GM23338 (cell line): ENCODE data around the gene EAF2.

ENCODE experiments used
- EZH2 ChIP-seq: fragments of 200-600 bp; sonication (generic); IDR thresholded peaks from one replicate; pipeline ENCODE4 v1.8.0; 2017; ENCODE audit warnings: antibody characterized with exemption, mild to moderate bottlenecking, low read depth; ENCODE audit not compliant: unreplicated experiment
- EZH2phosphoT487 ChIP-seq: fragments of 200-600 bp; sonication (generic); IDR thresholded peaks from one replicate; pipeline ENCODE4 v1.8.1; 2018; ENCODE audit warnings: antibody characterized with exemption; ENCODE audit not compliant: unreplicated experiment
- JUNB ChIP-seq: IDR thresholded peaks from one replicate; pipeline ENCODE4 v1.6.1; 2016; ENCODE audit warnings: antibody characterized with exemption; ENCODE audit not compliant: unreplicated experiment
- POLR2AphosphoS5 ChIP-seq: IDR thresholded peaks from 2 replicates; pipeline ENCODE4 v1.6.1; 2016; ENCODE audit warnings: antibody characterized with exemption, low read depth
- STAT1 ChIP-seq: IDR thresholded peaks from one replicate; pipeline ENCODE4 v1.6.1; 2016; ENCODE audit warnings: antibody characterized with exemption; ENCODE audit not compliant: unreplicated experiment
- ZNF114 ChIP-seq: fragments of 250-450 bp; sonication (Bioruptor Pico); IDR thresholded peaks from 2 replicates; pipeline ENCODE4 v1.5.0; 2020; ENCODE audit warnings: mild to moderate bottlenecking, moderate library complexity
- ZNF331 ChIP-seq: fragments of 250-450 bp; sonication (Bioruptor Pico); IDR thresholded peaks from 2 replicates; pipeline ENCODE4 v1.5.0; 2020; ENCODE audit warnings: low read depth, mild to moderate bottlenecking, moderate library complexity
- TF ChIP-seq, protein P1 (sequence below), 2 experiments: fragments of 200-600 bp in 1 of 2; sonication (generic) in 1 of 2; conservative IDR thresholded peaks; 2 replicates each; pipeline versions ENCODE4 v1.5.1 to v1.6.1; 2016 to 2017; ENCODE audit warnings: antibody characterized with exemption in 2 of 2, low read depth in 2 of 2, mild to moderate bottlenecking in 2 of 2, moderate library complexity in 1 of 2
- TF ChIP-seq, protein P2 (sequence below): IDR thresholded peaks from one replicate; pipeline ENCODE4 v1.6.1; 2018; ENCODE audit warnings: antibody characterized with exemption; ENCODE audit not compliant: unreplicated experiment

DNA sequence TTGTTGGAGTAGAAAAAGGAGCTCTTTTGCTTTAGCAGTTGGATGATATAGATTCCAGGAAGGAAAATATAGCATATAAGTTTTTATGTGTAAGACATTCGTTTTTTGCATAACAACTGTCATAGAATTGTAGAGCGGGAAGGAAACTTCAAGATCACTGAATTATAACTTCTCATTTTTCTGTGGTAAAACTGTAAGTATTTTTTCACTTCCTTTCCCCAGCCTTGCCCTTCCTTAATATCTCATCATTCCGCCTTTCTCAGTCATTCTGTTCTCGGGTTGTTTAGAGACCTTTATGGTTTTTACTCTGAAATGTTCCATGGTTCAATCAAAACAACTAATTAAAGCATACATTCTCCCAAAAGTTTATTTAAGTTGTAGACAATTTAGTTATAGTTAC, 1.1 kb downstream of the EAF2 start:
- TF ChIP-seq, protein P1, sequence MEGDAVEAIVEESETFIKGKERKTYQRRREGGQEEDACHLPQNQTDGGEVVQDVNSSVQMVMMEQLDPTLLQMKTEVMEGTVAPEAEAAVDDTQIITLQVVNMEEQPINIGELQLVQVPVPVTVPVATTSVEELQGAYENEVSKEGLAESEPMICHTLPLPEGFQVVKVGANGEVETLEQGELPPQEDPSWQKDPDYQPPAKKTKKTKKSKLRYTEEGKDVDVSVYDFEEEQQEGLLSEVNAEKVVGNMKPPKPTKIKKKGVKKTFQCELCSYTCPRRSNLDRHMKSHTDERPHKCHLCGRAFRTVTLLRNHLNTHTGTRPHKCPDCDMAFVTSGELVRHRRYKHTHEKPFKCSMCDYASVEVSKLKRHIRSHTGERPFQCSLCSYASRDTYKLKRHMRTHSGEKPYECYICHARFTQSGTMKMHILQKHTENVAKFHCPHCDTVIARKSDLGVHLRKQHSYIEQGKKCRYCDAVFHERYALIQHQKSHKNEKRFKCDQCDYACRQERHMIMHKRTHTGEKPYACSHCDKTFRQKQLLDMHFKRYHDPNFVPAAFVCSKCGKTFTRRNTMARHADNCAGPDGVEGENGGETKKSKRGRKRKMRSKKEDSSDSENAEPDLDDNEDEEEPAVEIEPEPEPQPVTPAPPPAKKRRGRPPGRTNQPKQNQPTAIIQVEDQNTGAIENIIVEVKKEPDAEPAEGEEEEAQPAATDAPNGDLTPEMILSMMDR (conservative IDR thresholded peaks at IDR 0.05; ENCODE audit: low read depth in 2 of 2): no peak
- no peak for TF ChIP-seq POLR2AphosphoS5
- TF ChIP-seq, protein P2, sequence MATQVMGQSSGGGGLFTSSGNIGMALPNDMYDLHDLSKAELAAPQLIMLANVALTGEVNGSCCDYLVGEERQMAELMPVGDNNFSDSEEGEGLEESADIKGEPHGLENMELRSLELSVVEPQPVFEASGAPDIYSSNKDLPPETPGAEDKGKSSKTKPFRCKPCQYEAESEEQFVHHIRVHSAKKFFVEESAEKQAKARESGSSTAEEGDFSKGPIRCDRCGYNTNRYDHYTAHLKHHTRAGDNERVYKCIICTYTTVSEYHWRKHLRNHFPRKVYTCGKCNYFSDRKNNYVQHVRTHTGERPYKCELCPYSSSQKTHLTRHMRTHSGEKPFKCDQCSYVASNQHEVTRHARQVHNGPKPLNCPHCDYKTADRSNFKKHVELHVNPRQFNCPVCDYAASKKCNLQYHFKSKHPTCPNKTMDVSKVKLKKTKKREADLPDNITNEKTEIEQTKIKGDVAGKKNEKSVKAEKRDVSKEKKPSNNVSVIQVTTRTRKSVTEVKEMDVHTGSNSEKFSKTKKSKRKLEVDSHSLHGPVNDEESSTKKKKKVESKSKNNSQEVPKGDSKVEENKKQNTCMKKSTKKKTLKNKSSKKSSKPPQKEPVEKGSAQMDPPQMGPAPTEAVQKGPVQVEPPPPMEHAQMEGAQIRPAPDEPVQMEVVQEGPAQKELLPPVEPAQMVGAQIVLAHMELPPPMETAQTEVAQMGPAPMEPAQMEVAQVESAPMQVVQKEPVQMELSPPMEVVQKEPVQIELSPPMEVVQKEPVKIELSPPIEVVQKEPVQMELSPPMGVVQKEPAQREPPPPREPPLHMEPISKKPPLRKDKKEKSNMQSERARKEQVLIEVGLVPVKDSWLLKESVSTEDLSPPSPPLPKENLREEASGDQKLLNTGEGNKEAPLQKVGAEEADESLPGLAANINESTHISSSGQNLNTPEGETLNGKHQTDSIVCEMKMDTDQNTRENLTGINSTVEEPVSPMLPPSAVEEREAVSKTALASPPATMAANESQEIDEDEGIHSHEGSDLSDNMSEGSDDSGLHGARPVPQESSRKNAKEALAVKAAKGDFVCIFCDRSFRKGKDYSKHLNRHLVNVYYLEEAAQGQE: no peak
- TF ChIP-seq ZNF114 (CRISPR knock-in tag): no peak
- no peak for TF ChIP-seq EZH2
- no peak for TF ChIP-seq JUNB
- no peak for TF ChIP-seq ZNF331 (CRISPR knock-in tag)
- no peak for TF ChIP-seq STAT1
- TF ChIP-seq EZH2phosphoT487: no peak
